ENCODE data around the gene GLRA1. TPM values are rescaled to one million over a fixed set of nuclear protein-coding genes. Genes with fewer than 3 reads are reported as not detected.

Gene GLRA1
- polyA plus RNA-seq, 1 donor (not counting 4 experiments of a cell fraction or from before 2014, with no cell fraction given), result not detected

- no peak for FAIRE-seq
- DNase-seq (ENCODE audit: low read depth, low spot score), result no peak
- Histone ChIP-seq H3K36me3 (ENCODE audit: control insufficient read depth in 2 of 2, extremely low read depth in 1 of 2, insufficient read depth in 2 of 2, low read length in 2 of 2) (no peaks in the 10 kb centered on the region), H3K9me3 (ENCODE audit: control insufficient read depth, low read depth, low read length) (no peaks in the 10 kb centered on the region), H3K27ac (ENCODE audit: control insufficient read depth, insufficient read depth, low read length) (no peak overlapping the region), H4K20me1 (ENCODE audit: control insufficient read depth, extremely low read depth, insufficient read depth, low read length) (no peaks in the 10 kb centered on the region), H3K9me1 (ENCODE audit: control insufficient read depth, extremely low read depth, insufficient read depth, low read length) (no peaks in the 10 kb centered on the region), H3K4me3 (ENCODE audit: control insufficient read depth in 2 of 3, extremely low read depth in 1 of 3, insufficient read depth in 2 of 3, low read depth in 1 of 3, low read length in 3 of 3) (no peak overlapping the region), H3K27me3 (ENCODE audit: control insufficient read depth, extremely low read depth, insufficient read depth, low read length) (no peaks in the 10 kb centered on the region), H3K79me2 (ENCODE audit: control insufficient read depth, insufficient read depth, low read length) (no peaks in the 10 kb centered on the region), H3K4me2 (ENCODE audit: control insufficient read depth, extremely low read depth, insufficient read depth, low read depth, low read length) (no peak overlapping the region), H2AFZ (ENCODE audit: control insufficient read depth, low read length) (no peak overlapping the region), H3K9ac (ENCODE audit: control insufficient read depth, extremely low read depth, insufficient read depth, low read length) (no peak overlapping the region), H3K4me1 (ENCODE audit: control insufficient read depth, extremely low read depth, insufficient read depth, low read length) (peaks cover 7% of the 10 kb centered on the region)
- TF ChIP-seq CTCF (optimal IDR thresholded peaks at IDR 0.05 in 1 of 3, IDR thresholded peaks at IDR 0.05 in 1 of 3, conservative IDR thresholded peaks at IDR 0.05 in 1 of 3; ENCODE audit: extremely low read depth in 1 of 3, insufficient read depth in 2 of 3, low read length in 3 of 3) (no peak), EZH2 (IDR thresholded peaks at IDR 0.05; ENCODE audit: low read length) (no peak)
- dilution Hi-C loops (cut with MboI; ENCODE audit: extremely low pct_ligation_motif_present, low sequenced_read_pairs), result no loop called here
Measured at GRCh38 chr5:151870271-151870670, 54.4 kb downstream of the GLRA1 start.

- TF ChIP-seq CTCF (optimal IDR thresholded peaks at IDR 0.05 in 1 of 3, IDR thresholded peaks at IDR 0.05 in 1 of 3, conservative IDR thresholded peaks at IDR 0.05 in 1 of 3; ENCODE audit: extremely low read depth in 1 of 3, insufficient read depth in 2 of 3, low read length in 3 of 3) (no peak), EZH2 (IDR thresholded peaks at IDR 0.05; ENCODE audit: low read length) (no peak)
- Histone ChIP-seq H3K4me3 (ENCODE audit: control insufficient read depth in 2 of 3, extremely low read depth in 1 of 3, insufficient read depth in 2 of 3, low read depth in 1 of 3, low read length in 3 of 3) (no peak overlapping the region), H3K9me3 (ENCODE audit: control insufficient read depth, low read depth, low read length) (no peaks in the 10 kb centered on the region), H3K9ac (ENCODE audit: control insufficient read depth, extremely low read depth, insufficient read depth, low read length) (no peak overlapping the region), H3K27ac (ENCODE audit: control insufficient read depth, insufficient read depth, low read length) (no peak overlapping the region), H3K27me3 (ENCODE audit: control insufficient read depth, extremely low read depth, insufficient read depth, low read length) (no peaks in the 10 kb centered on the region), H4K20me1 (ENCODE audit: control insufficient read depth, extremely low read depth, insufficient read depth, low read length) (no peaks in the 10 kb centered on the region), H2AFZ (ENCODE audit: control insufficient read depth, low read length) (no peak overlapping the region), H3K9me1 (ENCODE audit: control insufficient read depth, extremely low read depth, insufficient read depth, low read length) (no peaks in the 10 kb centered on the region), H3K4me1 (ENCODE audit: control insufficient read depth, extremely low read depth, insufficient read depth, low read length) (peaks cover 7% of the 10 kb centered on the region), H3K36me3 (ENCODE audit: control insufficient read depth in 2 of 2, extremely low read depth in 1 of 2, insufficient read depth in 2 of 2, low read length in 2 of 2) (no peaks in the 10 kb centered on the region), H3K4me2 (ENCODE audit: control insufficient read depth, extremely low read depth, insufficient read depth, low read depth, low read length) (no peak overlapping the region), H3K79me2 (ENCODE audit: control insufficient read depth, insufficient read depth, low read length) (no peaks in the 10 kb centered on the region)
- dilution Hi-C loops (cut with MboI; ENCODE audit: extremely low pct_ligation_motif_present, low sequenced_read_pairs), result no loop called here
- FAIRE-seq (no peak), DNase-seq (ENCODE audit: low read depth, low spot score) (no peak)
Measured at GRCh38 chr5:151869843-151870242, 54.8 kb downstream of the GLRA1 start.
